NCI-H1694 treated with DMSO at 0.1 percent for 48 hours (cell line): Measurements from ENCODE around the gene FBXL7.
"Not testable (repeated sequence)": the region's sequence is repeated elsewhere in the genome, so short reads cannot be mapped to it uniquely, and the experiment has no call there.

Source experiments
- DNase-seq: peaks from one replicate; lab custom pipeline; 2025; lab: John Stamatoyannopoulos, UW

FBXL7 gene

GRCh38 chr5:15807871-15808270 lies 307.9 kb downstream of the FBXL7 start:
- peak; percentile 71 for DNase-seq

GRCh38 chr5:15808577-15808976 lies 308.6 kb downstream of the FBXL7 start:
- no peak for DNase-seq

GRCh38 chr5:15819617-15820016 lies 319.6 kb downstream of the FBXL7 start:
- no peak for DNase-seq

- no peak for DNase-seq
Observed at GRCh38 chr5:15821506-15821905, 321.5 kb downstream of the FBXL7 start.

- no peak for DNase-seq
Observed at GRCh38 chr5:15823398-15823797, 323.4 kb downstream of the FBXL7 start.

GRCh38 chr5:15827741-15828140 lies 327.8 kb downstream of the FBXL7 start:
- no peak for DNase-seq

- no peak for DNase-seq
Observed at GRCh38 chr5:15831408-15831807, 331.4 kb downstream of the FBXL7 start.

GRCh38 chr5:15833365-15833764 lies 333.4 kb downstream of the FBXL7 start:
- DNase-seq, result no peak

GRCh38 chr5:15834596-15835245 lies 334.7 kb downstream of the FBXL7 start:
- no peak for DNase-seq

- no peak for DNase-seq
Observed at GRCh38 chr5:15835514-15835913, 335.5 kb downstream of the FBXL7 start.

- DNase-seq, result no peak
Observed at GRCh38 chr5:15837551-15838289, 337.7 kb downstream of the FBXL7 start.

- DNase-seq, result no peak
Observed at GRCh38 chr5:15844253-15844652, 344.3 kb downstream of the FBXL7 start.

GRCh38 chr5:15844871-15845270 lies 344.9 kb downstream of the FBXL7 start:
- DNase-seq, result no peak

GRCh38 chr5:15850536-15850935 lies 350.6 kb downstream of the FBXL7 start:
- DNase-seq, result no peak

GRCh38 chr5:15850939-15851341 lies 351.0 kb downstream of the FBXL7 start:
- no peak for DNase-seq

- DNase-seq, result no peak
Observed at GRCh38 chr5:15852217-15852616, 352.2 kb downstream of the FBXL7 start.

- no peak for DNase-seq
Observed at GRCh38 chr5:15852949-15853348, 353.0 kb downstream of the FBXL7 start.

- DNase-seq, result no peak
Observed at GRCh38 chr5:15858326-15858725, 358.3 kb downstream of the FBXL7 start.

- DNase-seq, result no peak
Observed at GRCh38 chr5:15864536-15865215, 364.7 kb downstream of the FBXL7 start.

GRCh38 chr5:15872259-15872658 lies 372.3 kb downstream of the FBXL7 start:
- not testable (repeated sequence) for DNase-seq

- DNase-seq, result no peak
Observed at GRCh38 chr5:15877914-15878313, 377.9 kb downstream of the FBXL7 start.

GRCh38 chr5:15880201-15880600 lies 380.2 kb downstream of the FBXL7 start:
- DNase-seq, result no peak

GRCh38 chr5:15885156-15885555 lies 385.2 kb downstream of the FBXL7 start:
- no peak for DNase-seq
